Measurements from ENCODE around the gene NLRC3. TPM values are rescaled to one million over a fixed set of nuclear protein-coding genes. Genes with fewer than 3 reads are reported as not detected.
A peak's percentile ranks its signal among the peaks of the same experiment; 100 is the strongest.

Gene NLRC3
- total RNA-seq, 2 donors from 2014 or later = 71.7 to 76.7 TPM

GRCh38 chr16:3581392-3581791 lies 4.2 kb upstream of the NLRC3 start:
- Mint-ChIP-seq H3K27me3 (no peaks in the 10 kb centered on the region), H3K4me1 (peaks cover 30% of the 10 kb centered on the region), H3K4me3 (no peak overlapping the region), H3K36me3 (ENCODE audit: low read depth) (peaks cover 4% of the 10 kb centered on the region), H3K27ac (no peak overlapping the region)
- no peaks in the 10 kb centered on the region for H3K9me3 ChIP-seq (ENCODE audit: control insufficient read depth, low read length, poor library complexity, severe bottlenecking)
- no peak for ATAC-seq
- no peak for DNase-seq

GRCh38 chr16:3580686-3581085 lies 3.5 kb upstream of the NLRC3 start:
- DNase-seq (no peak), ATAC-seq (no peak)
- H3K4me1 Mint-ChIP-seq = peaks cover 34% of the 10 kb centered on the region
- H3K27me3 Mint-ChIP-seq = no peaks in the 10 kb centered on the region
- no peaks in the 10 kb centered on the region for H3K9me3 ChIP-seq (ENCODE audit: control insufficient read depth, low read length, poor library complexity, severe bottlenecking)
- H3K36me3 Mint-ChIP-seq (ENCODE audit: low read depth) = peaks cover 4% of the 10 kb centered on the region
- peak overlapping the region; percentile 41 for H3K4me3 Mint-ChIP-seq
- no peak overlapping the region for H3K27ac Mint-ChIP-seq

GRCh38 chr16:3580251-3580651 lies 3.0 kb upstream of the NLRC3 start:
- H3K9me3 ChIP-seq (ENCODE audit: control insufficient read depth, low read length, poor library complexity, severe bottlenecking) = no peaks in the 10 kb centered on the region
- peak overlapping the region; percentile 41 for H3K4me3 Mint-ChIP-seq
- peaks cover 4% of the 10 kb centered on the region for H3K36me3 Mint-ChIP-seq (ENCODE audit: low read depth)
- H3K27me3 Mint-ChIP-seq = no peaks in the 10 kb centered on the region
- DNase-seq (no peak), ATAC-seq (no peak)
- peak overlapping the region; percentile 74 for H3K27ac Mint-ChIP-seq
- peaks cover 37% of the 10 kb centered on the region for H3K4me1 Mint-ChIP-seq

- no peaks in the 10 kb centered on the region for H3K9me3 ChIP-seq (ENCODE audit: control insufficient read depth, low read length, poor library complexity, severe bottlenecking)
- H3K27me3 Mint-ChIP-seq = no peaks in the 10 kb centered on the region
- H3K36me3 Mint-ChIP-seq (ENCODE audit: low read depth) = peaks cover 4% of the 10 kb centered on the region
- peaks cover 40% of the 10 kb centered on the region for H3K4me1 Mint-ChIP-seq
- ATAC-seq = no peak
- peak overlapping the region; percentile 74 for H3K27ac Mint-ChIP-seq
- DNase-seq = no peak
- peak overlapping the region; percentile 77 for H3K4me3 Mint-ChIP-seq
Observed at GRCh38 chr16:3579776-3580175, 2.6 kb upstream of the NLRC3 start.

- peaks cover 4% of the 10 kb centered on the region for H3K36me3 Mint-ChIP-seq (ENCODE audit: low read depth)
- H3K9me3 ChIP-seq (ENCODE audit: control insufficient read depth, low read length, poor library complexity, severe bottlenecking) = no peaks in the 10 kb centered on the region
- H3K27me3 Mint-ChIP-seq = no peaks in the 10 kb centered on the region
- DNase-seq (peak in 1 of 3 donors; percentile 31), ATAC-seq (peak; percentile 66)
- peak overlapping the region; percentile 99 for H3K4me3 Mint-ChIP-seq
- H3K27ac Mint-ChIP-seq = peak overlapping the region; percentile 98
- H3K4me1 Mint-ChIP-seq = peaks cover 44% of the 10 kb centered on the region
Observed at GRCh38 chr16:3578610-3579551, 1.7 kb upstream of the NLRC3 start.

GRCh38 chr16:3578121-3578520 lies 918 bp upstream of the NLRC3 start:
- DNase-seq (no peak), ATAC-seq (peak; percentile 59)
- no peaks in the 10 kb centered on the region for H3K27me3 Mint-ChIP-seq
- no peaks in the 10 kb centered on the region for H3K9me3 ChIP-seq (ENCODE audit: control insufficient read depth, low read length, poor library complexity, severe bottlenecking)
- H3K36me3 Mint-ChIP-seq (ENCODE audit: low read depth) = peaks cover 4% of the 10 kb centered on the region
- peaks cover 46% of the 10 kb centered on the region for H3K4me1 Mint-ChIP-seq
- H3K4me3 Mint-ChIP-seq = peak overlapping the region; percentile 99
- H3K27ac Mint-ChIP-seq = peak overlapping the region; percentile 98

- Mint-ChIP-seq H3K36me3 (ENCODE audit: low read depth) (peaks cover 5% of the 10 kb centered on the region), H3K4me3 (peak overlapping the region; percentile 99), H3K4me1 (peaks cover 54% of the 10 kb centered on the region), H3K27me3 (no peaks in the 10 kb centered on the region), H3K27ac (peak overlapping the region; percentile 98)
- ATAC-seq (peak; percentile 24), DNase-seq (no peak)
- H3K9me3 ChIP-seq (ENCODE audit: control insufficient read depth, low read length, poor library complexity, severe bottlenecking) = no peaks in the 10 kb centered on the region
Observed at GRCh38 chr16:3576211-3576610, 992 bp downstream of the NLRC3 start.

GRCh38 chr16:3575491-3575890 lies 1.7 kb downstream of the NLRC3 start:
- H3K27me3 Mint-ChIP-seq = no peaks in the 10 kb centered on the region
- ATAC-seq = no peak
- H3K4me3 Mint-ChIP-seq = peak overlapping the region; percentile 99
- no peaks in the 10 kb centered on the region for H3K9me3 ChIP-seq (ENCODE audit: control insufficient read depth, low read length, poor library complexity, severe bottlenecking)
- H3K27ac Mint-ChIP-seq = peak overlapping the region; percentile 98
- no peak for DNase-seq
- H3K4me1 Mint-ChIP-seq = peaks cover 51% of the 10 kb centered on the region
- H3K36me3 Mint-ChIP-seq (ENCODE audit: low read depth) = peaks cover 6% of the 10 kb centered on the region

GRCh38 chr16:3574195-3574594 lies 3.0 kb downstream of the NLRC3 start:
- no peaks in the 10 kb centered on the region for H3K27me3 Mint-ChIP-seq
- peak overlapping the region; percentile 70 for H3K4me3 Mint-ChIP-seq
- DNase-seq = no peak
- no peak for ATAC-seq
- peak overlapping the region; percentile 98 for H3K27ac Mint-ChIP-seq
- H3K9me3 ChIP-seq (ENCODE audit: control insufficient read depth, low read length, poor library complexity, severe bottlenecking) = no peaks in the 10 kb centered on the region
- H3K4me1 Mint-ChIP-seq = peaks cover 39% of the 10 kb centered on the region
- H3K36me3 Mint-ChIP-seq (ENCODE audit: low read depth) = peaks cover 10% of the 10 kb centered on the region

GRCh38 chr16:3573146-3573815 lies 3.9 kb downstream of the NLRC3 start:
- H3K36me3 Mint-ChIP-seq (ENCODE audit: low read depth) = peaks cover 10% of the 10 kb centered on the region
- peak overlapping the region; percentile 37 for H3K27ac Mint-ChIP-seq
- H3K27me3 Mint-ChIP-seq = no peaks in the 10 kb centered on the region
- DNase-seq (no peak), ATAC-seq (no peak)
- peaks cover 36% of the 10 kb centered on the region for H3K4me1 Mint-ChIP-seq
- no peaks in the 10 kb centered on the region for H3K9me3 ChIP-seq (ENCODE audit: control insufficient read depth, low read length, poor library complexity, severe bottlenecking)
- H3K4me3 Mint-ChIP-seq = peak overlapping the region; percentile 73

GRCh38 chr16:3570420-3571062 lies 6.7 kb downstream of the NLRC3 start:
- no peaks in the 10 kb centered on the region for H3K9me3 ChIP-seq (ENCODE audit: control insufficient read depth, low read length, poor library complexity, severe bottlenecking)
- no peak for DNase-seq
- peaks cover 6% of the 10 kb centered on the region for H3K36me3 Mint-ChIP-seq (ENCODE audit: low read depth)
- no peaks in the 10 kb centered on the region for H3K27me3 Mint-ChIP-seq
- no peak overlapping the region for H3K4me3 Mint-ChIP-seq
- H3K27ac Mint-ChIP-seq = peak overlapping the region; percentile 0
- H3K4me1 Mint-ChIP-seq = peaks cover 20% of the 10 kb centered on the region
- ATAC-seq = no peak

GRCh38 chr16:3569851-3570250 lies 7.4 kb downstream of the NLRC3 start:
- DNase-seq (no peak), ATAC-seq (no peak)
- H3K9me3 ChIP-seq (ENCODE audit: control insufficient read depth, low read length, poor library complexity, severe bottlenecking) = no peaks in the 10 kb centered on the region
- Mint-ChIP-seq H3K36me3 (ENCODE audit: low read depth) (peaks cover 6% of the 10 kb centered on the region), H3K4me3 (no peak overlapping the region), H3K4me1 (peaks cover 16% of the 10 kb centered on the region), H3K27me3 (no peaks in the 10 kb centered on the region), H3K27ac (no peak overlapping the region)

GRCh38 chr16:3566990-3567389 lies 10.2 kb downstream of the NLRC3 start:
- DNase-seq (no peak), ATAC-seq (no peak)
- Mint-ChIP-seq H3K27me3 (no peaks in the 10 kb centered on the region), H3K4me1 (peaks cover 4% of the 10 kb centered on the region), H3K4me3 (no peak overlapping the region), H3K27ac (no peak overlapping the region), H3K36me3 (ENCODE audit: low read depth) (peaks cover 6% of the 10 kb centered on the region)
- no peaks in the 10 kb centered on the region for H3K9me3 ChIP-seq (ENCODE audit: control insufficient read depth, low read length, poor library complexity, severe bottlenecking)
